Activated CD4-positive, alpha-beta T cell treated with anti-CD3 and anti-CD28 coated beads, Interleukin-2, amount 50 U/mL, for 1 hour (primary cell): ENCODE measurements around the gene RIC1.
"Not testable (repeated sequence)": the region's sequence is repeated elsewhere in the genome, so short reads cannot be mapped to it uniquely, and the experiment has no call there.

Source experiments
- DNase-seq: peaks from one replicate; pipeline ENCODE4 v3.0.0-alpha.2; 2020

Gene RIC1

DNA sequence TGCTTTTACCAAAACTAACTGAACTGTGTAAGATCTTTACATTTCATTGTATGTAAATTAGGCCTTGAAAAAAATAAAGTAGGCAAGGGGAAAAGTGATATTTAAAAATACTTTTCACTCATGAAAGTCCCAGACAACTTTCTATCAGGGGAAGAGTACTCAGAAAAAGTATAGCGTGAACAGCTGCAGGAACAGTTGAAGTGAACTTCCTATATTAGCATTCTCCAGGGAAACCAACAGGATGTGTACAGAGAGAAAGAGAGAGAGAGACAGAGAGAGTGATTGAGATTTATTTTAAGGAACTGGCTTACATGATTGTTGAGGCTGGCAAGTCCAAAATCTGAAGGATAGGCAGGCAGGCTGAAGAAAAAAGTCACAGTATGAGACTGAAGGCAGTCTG lies 162.0 kb downstream of the RIC1 start:
- no peak for DNase-seq

DNA sequence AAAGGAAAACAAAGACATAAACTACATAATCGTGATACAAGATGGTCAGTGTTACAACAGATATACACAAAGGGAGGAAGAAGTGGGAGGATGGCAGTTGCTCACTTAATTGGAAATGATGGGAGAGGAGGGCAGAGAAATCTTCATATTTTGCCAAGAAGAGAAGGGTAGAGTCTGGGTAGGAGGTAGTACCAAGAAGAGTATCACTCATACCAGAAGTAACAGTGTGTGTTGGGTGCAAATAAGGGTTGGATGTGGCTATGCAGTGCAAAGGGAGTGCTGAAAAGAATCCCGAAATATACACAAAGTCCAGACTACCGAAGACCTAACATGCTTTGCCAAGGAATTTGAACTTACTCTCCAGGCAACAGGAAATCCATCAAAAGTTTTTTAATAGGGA lies 163.0 kb downstream of the RIC1 start:
- DNase-seq: no peak

DNA sequence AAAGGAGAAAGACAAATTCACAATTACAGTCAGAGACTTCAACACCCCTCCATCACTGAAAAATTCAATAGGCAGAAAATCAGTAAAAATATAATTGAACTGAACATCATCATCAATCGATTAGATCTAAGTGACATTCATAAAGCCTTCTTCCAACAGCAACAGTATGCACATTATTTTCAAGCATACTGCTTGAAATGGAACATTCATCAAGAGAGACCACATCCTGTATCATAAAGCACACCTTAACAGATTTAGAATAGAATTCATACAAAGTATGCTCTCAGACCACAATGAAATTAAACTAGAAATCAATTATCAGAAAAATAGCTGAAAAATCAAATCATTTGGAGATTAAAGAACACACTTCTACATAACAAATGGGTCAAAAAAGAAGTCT lies 164.9 kb downstream of the RIC1 start:
- DNase-seq: no peak

DNA sequence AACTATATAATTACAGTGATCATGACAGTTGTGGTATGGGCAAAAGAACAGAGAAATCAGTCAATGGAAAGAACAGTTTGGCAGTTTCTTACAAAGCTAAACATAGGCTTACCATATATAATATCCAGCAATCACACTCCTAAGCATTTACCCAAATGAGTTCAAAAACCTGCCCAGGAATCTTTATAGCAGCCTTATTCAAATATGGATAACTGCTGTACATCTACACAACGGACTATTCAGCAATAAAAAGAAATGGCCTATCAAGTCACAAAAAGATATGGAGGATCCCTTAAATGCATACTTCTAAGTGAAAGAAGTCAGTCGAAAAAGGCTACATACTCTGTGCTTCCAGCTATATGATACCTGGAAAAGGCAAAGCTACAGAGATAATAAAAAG lies 167.4 kb downstream of the RIC1 start:
- no peak for DNase-seq

DNA sequence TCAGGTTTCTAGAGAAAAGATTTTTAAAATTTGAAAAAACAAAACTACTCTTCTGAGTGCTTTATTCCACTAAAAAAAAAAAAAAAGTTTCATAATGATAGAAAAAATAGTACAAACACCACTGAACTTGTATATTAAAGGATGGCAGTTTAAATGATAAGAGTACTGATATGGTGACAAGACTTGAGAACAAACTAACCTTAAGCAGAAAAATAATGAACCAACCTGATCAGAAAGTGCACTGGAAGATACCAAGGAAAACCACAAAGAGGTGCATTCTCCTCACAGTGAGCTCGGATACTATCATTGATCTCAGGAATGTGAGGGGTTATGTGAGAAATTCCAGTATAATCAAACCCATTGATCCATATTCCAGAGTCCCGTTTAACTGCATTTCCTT lies 169.7 kb downstream of the RIC1 start:
- no peak for DNase-seq

DNA sequence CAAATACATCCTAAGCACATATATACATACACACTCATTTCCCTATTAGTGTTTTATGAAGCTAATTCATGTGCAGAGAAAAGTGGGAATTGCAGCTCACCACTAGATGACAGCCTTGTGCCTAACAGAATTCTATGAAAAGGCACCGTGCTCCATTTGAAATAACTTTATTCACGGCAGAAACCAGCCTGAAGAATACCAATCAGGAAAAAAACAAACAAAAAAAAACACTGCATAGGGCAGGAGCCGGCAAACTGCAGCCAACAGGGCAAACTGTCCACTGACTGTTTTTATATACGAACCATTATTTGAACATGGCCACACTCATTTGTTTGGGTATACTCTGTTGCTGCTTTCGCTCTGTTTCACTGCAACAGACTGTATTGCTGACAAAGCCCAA lies 170.4 kb downstream of the RIC1 start:
- DNase-seq: no peak

DNA sequence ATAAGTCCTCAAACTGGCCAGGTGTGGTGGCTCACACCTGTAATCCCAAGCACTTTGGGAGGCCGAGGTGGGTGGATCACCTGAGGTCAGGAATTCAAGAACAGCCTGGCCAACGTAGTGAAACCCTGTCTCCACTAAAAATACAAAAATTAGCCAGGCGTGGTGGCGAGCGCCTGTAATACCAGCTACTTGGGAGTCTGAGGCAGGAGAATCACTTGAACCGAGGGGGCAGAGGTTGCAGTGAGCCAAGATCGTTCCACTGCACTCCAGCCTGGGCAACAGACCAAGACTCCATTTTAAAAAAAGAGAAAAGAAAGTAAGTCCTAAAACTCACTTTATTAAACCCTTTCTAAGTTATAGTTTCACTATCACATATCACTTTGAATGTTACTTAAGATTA lies 171.5 kb downstream of the RIC1 start:
- DNase-seq: not testable (repeated sequence)

DNA sequence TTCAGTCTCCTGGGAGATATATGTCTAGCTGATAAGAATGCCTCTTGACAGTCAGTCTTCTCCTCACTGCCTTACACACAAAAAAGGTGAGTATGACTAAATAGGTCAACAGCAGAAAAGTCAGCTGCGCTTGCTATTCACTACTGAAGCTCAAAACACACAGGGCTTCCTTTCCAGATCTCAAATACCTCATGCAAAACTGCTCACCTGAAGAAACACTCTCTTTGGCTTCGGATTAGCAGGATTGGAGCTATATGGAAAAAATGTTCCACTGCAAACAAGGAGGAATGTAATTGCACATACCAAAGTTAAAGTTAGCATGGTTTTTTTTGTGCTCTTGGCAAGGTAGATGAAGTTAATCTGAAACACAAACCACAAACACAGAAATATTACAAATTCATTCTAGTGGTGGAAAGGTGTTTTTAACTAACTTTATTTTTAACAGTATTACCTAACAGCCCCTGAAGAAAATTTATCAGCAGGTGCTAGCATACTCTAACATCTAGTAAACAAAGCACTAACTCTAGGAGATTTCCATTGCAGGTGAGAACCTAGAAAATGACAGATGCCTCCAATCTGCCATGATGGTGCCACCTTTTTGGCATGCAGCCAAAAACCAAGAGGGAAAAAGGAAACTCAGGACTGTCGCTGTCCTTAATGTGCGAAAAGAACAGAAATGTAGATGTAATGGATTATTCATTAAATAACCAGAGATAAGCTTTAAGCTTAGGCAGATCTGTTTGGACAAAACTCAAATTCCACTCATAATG lies 172.2 kb downstream of the RIC1 start:
- no peak for DNase-seq

DNA sequence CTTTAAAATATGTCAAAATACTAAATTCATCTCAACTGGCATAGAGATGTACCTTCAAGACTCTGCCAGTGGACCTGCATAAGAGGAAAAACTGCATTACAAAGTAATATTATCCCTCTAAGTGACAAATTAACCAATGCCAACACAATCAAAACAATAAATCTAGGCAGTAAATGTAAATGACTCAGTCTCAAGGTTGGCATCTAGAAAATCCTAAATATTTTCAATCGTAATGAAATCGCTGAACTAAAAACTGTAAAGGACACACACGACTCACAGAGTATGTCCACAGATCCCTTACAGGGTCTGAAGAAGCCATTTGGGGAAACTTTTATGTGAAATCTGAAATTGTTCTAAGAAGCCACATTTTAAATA lies 172.8 kb downstream of the RIC1 start:
- DNase-seq: no peak

DNA sequence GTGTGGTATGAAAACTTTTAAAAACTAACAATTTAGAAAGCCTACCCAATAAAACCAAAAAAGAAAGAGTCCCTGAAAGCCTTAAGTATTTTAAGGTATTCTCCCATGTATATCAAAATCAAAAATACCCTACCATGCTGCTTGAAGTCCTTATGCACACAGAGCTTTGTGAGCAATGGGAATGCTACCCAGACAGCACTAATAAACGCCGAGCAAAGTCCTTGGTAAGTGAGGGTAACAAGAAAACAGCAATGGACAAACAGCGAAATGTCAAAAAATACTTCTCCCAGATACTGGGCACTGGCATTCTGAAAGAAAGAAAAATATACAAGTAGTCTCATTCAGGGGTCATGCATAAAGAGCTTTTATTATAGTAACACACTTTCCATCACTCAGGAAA lies 176.6 kb downstream of the RIC1 start:
- no peak for DNase-seq

DNA sequence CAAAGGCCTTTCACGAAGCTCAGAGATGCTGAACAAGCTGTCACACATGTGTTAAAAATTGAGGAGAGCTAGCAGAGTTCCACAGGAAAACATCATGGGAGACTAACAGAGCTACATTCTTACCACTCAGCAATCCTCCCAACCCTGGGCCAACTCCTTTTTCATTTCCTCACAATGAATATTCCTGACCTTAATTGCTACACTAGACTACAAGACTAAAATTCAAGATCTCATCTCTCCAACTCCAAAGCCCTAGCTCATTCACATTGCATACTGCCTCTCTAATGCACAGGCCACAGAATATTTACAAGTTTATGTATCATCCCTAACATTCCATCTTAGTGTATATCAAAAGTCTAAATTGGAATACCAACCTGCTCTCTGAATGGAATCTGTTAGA lies 182.8 kb downstream of the RIC1 start:
- no peak for DNase-seq

DNA sequence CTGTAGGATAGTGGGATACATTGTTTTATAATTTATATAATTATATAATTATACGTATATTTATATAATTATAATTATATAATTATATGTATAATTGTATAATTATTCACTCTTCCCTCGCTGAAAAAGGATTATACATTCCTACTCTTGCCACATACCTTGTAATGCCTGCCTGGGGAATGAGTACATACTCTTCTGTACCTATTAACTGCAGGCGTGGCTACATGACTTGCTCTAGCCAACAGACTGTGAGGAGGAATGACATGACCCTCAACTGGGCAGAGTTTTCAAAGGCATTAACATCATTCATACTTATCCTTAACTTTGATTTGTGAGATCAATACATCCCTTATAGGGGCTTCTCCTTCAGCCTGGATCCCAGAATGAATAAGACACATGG lies 184.9 kb downstream of the RIC1 start:
- DNase-seq: no peak

DNA sequence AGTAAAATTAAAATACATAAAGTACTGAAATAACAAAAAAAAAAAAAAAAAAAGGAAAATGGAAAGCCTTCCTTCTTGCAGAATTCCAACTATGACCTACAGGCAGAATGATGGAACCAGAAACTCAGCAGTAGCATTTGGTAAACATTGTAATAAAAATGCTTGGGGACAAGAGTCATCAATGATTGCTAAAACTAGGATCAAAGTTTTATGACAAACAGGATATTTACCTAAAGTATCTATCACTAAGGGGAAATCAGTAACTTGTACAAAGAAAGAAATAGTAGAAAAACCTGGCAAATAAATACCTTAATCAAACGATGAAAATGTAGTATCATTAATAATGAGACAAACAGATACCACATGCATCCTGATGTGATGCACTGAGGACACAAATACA lies 186.6 kb downstream of the RIC1 start:
- no peak for DNase-seq

DNA sequence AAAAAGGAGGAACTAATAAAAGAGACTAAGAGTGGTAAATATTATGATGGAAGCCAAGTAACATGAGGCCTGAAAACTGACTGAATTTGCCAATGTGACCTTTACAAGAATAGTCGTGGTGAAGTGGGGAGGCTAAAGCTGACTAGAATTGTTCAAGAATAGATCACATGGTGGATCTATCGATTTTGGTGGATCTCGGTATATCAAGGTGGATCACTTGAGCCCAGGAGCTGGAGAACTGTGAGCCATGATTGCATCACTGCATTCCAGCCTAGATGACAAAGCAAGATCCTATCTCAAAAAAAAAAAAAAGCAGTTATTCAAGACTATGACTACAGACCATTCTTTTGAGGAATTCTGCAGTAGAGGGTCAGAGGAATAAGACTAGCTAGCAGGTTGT lies 189.0 kb downstream of the RIC1 start:
- no peak for DNase-seq

DNA sequence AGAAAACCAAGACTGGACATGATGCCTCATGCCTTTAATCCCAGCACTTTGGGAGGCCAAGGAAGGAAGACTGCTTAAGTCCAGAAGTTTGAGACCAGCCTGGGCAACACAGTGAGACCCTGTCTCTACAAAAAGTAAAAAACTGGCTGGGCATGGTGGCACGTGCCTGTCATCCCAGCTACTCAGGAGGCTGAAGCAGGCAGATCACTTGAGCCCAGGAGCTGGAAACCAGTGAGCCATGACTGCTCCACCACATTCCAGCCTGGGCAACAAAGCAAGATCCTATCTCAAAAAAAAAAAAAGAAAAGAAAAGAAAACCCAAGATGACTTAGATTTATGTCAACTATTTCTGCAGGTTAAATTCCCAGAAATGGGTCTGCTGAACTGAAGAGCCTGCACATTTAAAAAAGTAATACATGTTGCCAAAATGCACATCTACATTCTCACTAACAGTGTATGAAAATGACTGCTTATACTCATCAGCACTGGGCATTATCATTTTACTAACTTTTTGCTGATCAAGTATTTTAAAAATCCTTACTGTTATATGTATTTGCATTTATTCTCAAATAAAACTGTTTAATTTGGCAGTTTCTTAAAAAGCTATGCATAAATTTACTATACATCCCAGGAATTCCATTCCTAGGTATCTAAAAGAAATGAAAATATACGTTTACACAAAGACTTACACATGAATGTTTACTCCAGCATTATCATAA lies 189.7 kb downstream of the RIC1 start:
- no peak for DNase-seq

DNA sequence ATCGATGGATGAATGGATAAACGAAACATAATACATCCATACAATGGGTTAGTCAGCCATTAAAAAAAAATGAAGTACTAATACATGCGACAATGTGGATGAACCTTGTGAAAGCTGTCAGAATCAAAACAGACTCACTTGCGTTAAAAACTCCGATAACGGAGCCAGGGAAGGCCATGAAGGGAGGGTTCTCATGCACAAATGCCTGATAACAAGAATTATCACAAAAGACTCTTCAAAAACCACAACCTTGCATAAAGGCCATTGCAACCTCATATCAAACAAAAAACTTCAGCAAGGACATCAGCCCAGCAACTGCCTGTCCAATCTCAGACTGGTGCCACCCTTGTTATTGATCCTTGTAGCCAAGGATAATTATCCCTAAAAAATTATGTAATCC lies 190.3 kb downstream of the RIC1 start:
- no peak for DNase-seq

DNA sequence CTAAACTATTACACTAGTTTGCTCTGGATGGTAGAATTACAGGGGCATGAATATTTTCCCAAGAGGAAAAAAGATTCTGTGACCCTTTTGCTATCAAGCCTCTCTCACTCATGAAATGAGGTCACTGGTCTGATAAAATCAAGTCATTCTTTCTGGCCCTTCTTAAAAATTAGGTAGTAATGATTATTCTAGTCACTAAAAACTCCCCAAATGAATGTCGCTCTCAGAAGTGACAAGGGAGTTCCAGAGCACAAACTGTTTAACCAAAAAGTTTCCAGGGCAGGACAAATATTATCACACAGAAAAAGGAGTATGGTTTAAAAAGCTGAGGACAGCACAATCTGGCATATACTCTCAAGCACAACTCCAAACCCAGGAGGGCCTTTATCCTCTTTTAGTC lies 191.5 kb downstream of the RIC1 start:
- DNase-seq: no peak

DNA sequence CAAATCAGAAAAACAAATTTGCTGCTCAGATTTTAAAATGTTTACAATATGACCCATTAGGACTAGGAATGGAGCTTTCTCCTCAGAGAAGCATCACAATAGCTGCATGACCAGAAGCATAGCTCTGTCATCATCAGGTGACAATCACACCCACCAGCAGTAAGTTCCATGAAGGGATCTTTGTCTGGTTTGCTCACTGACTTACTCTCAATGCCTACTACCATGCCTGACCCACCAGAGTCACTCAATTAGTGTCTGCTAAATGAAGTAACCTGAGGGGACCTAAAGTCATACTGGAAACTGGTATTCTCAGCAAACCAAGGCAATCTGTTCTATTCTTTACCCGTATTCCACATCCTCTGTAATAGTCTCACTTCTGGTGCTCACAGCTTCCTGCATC lies 196.3 kb downstream of the RIC1 start:
- no peak for DNase-seq
